Osteoblast (primary cell): ENCODE measurements around the gene AAK1. TPM values are rescaled to one million over a fixed set of nuclear protein-coding genes. Genes with fewer than 3 reads are reported as not detected.
"Not testable (repeated sequence)": the region's sequence is repeated elsewhere in the genome, so short reads cannot be mapped to it uniquely, and the experiment has no call there.

ENCODE experiments used
- DNase-seq: peaks from one replicate; pipeline ENCODE4 v3.0.0; 2011; ENCODE audit warnings: low spot score, mixed read lengths; ENCODE audit not compliant: insufficient read length; ENCODE audit errors: missing footprints
- H2AFZ ChIP-seq: 2 replicates; pipeline ENCODE4 v1.6.0; 2011; ENCODE audit warnings: mild to moderate bottlenecking, low read length
- H3K27ac ChIP-seq: 2 replicates; pipeline ENCODE4 v1.5.1; 2011; ENCODE audit warnings: mild to moderate bottlenecking, low read depth, low read length, moderate library complexity
- H3K27me3 ChIP-seq: 2 replicates; pipeline ENCODE4 v1.6.0; 2012; ENCODE audit warnings: mild to moderate bottlenecking, control low read depth, inconsistent platforms, low read length, moderate library complexity; ENCODE audit not compliant: insufficient read depth
- H3K36me3 ChIP-seq: 2 replicates; pipeline ENCODE4 v1.5.1; 2011; ENCODE audit warnings: mild to moderate bottlenecking, low read length, control low read depth, moderate library complexity; ENCODE audit not compliant: insufficient read depth
- H3K4me1 ChIP-seq: 2 replicates; pipeline ENCODE4 v1.5.1; 2011; ENCODE audit warnings: mild to moderate bottlenecking, low read length, control low read depth, moderate library complexity; ENCODE audit not compliant: insufficient read depth
- H3K4me2 ChIP-seq: 2 replicates; pipeline ENCODE4 v1.6.0; 2011; ENCODE audit warnings: mild to moderate bottlenecking, low read length; ENCODE audit not compliant: insufficient read depth
- H3K4me3 ChIP-seq: fragments of 200-600 bp; sonication (generic); 3 replicates; pipeline ENCODE4 v1.5.1; 2012; ENCODE audit warnings: mild to moderate bottlenecking, low read length, inconsistent platforms; ENCODE audit not compliant: insufficient read depth
- H3K79me2 ChIP-seq: 2 replicates; pipeline ENCODE4 v1.6.0; 2012; ENCODE audit warnings: mild to moderate bottlenecking, low read length, control low read depth, inconsistent platforms; ENCODE audit not compliant: insufficient read depth
- H3K9me3 ChIP-seq: 2 replicates; pipeline ENCODE4 v1.5.1; 2011; ENCODE audit warnings: low read depth, low read length, control low read depth
- H4K20me1 ChIP-seq: 2 replicates; pipeline ENCODE4 v1.6.0; 2012; ENCODE audit warnings: mild to moderate bottlenecking, low read length, control low read depth; ENCODE audit not compliant: insufficient read depth
- CTCF ChIP-seq: IDR thresholded peaks from 2 replicates; pipeline ENCODE4 v1.5.1; 2011; ENCODE audit warnings: mild to moderate bottlenecking, low read depth, low read length, moderate library complexity; ENCODE audit errors: extremely low read depth
- total RNA-seq: library from RNA; depleted of rRNA; stranded (reverse); fragments of >200 nt; gene quantifications from 2 replicates; pipeline ENCODE4 v1.2.3, GENCODE V29; 2012

AAK1 gene
- total RNA-seq, 1 donor: 61.9 TPM

GRCh38 chr2:69556008-69556407, 87.5 kb downstream of the AAK1 start:
- Histone ChIP-seq H3K36me3 (peaks cover 11% of the 10 kb centered on the region), H3K4me3 (no peak overlapping the region), H4K20me1 (peaks cover 22% of the 10 kb centered on the region), H2AFZ (no peak overlapping the region), H3K79me2 (peaks cover 88% of the 10 kb centered on the region), H3K4me1 (peaks cover 11% of the 10 kb centered on the region), H3K27ac (no peak overlapping the region), H3K9me3 (no peaks in the 10 kb centered on the region), H3K27me3 (no peaks in the 10 kb centered on the region), H3K4me2 (no peak overlapping the region)
- TF ChIP-seq CTCF: no peak
- no peak for DNase-seq

- no peak overlapping the region for H2AFZ ChIP-seq
- peaks cover 84% of the 10 kb centered on the region for H3K79me2 ChIP-seq
- H3K9me3 ChIP-seq: no peaks in the 10 kb centered on the region
- no peak overlapping the region for H3K27ac ChIP-seq
- peak; percentile 75 for DNase-seq
- no peak overlapping the region for H3K4me3 ChIP-seq
- H3K4me2 ChIP-seq: no peak overlapping the region
- H4K20me1 ChIP-seq: peaks cover 11% of the 10 kb centered on the region
- no peak for TF ChIP-seq CTCF
- peaks cover 2% of the 10 kb centered on the region for H3K4me1 ChIP-seq
- H3K27me3 ChIP-seq: no peaks in the 10 kb centered on the region
- peaks cover 11% of the 10 kb centered on the region for H3K36me3 ChIP-seq
These were observed 88.6 kb downstream of the AAK1 start for GRCh38 chr2:69554981-69555380.

GRCh38 chr2:69554568-69554967, 89.0 kb downstream of the AAK1 start:
- H3K27me3 ChIP-seq: no peaks in the 10 kb centered on the region
- H3K27ac ChIP-seq: no peak overlapping the region
- no peaks in the 10 kb centered on the region for H3K9me3 ChIP-seq
- peaks cover 11% of the 10 kb centered on the region for H3K36me3 ChIP-seq
- H3K4me1 ChIP-seq: peaks cover 5% of the 10 kb centered on the region
- H3K79me2 ChIP-seq: peaks cover 82% of the 10 kb centered on the region
- no peak overlapping the region for H3K4me2 ChIP-seq
- no peak overlapping the region for H3K4me3 ChIP-seq
- no peak for TF ChIP-seq CTCF
- H4K20me1 ChIP-seq: peaks cover 9% of the 10 kb centered on the region
- H2AFZ ChIP-seq: no peak overlapping the region
- DNase-seq: no peak

GRCh38 chr2:69553991-69554390, 89.5 kb downstream of the AAK1 start:
- Histone ChIP-seq H3K27me3 (no peaks in the 10 kb centered on the region), H3K9me3 (no peaks in the 10 kb centered on the region), H3K79me2 (peaks cover 80% of the 10 kb centered on the region), H4K20me1 (peaks cover 13% of the 10 kb centered on the region), H3K27ac (no peak overlapping the region), H3K36me3 (peaks cover 11% of the 10 kb centered on the region), H3K4me2 (no peak overlapping the region), H3K4me1 (peaks cover 9% of the 10 kb centered on the region), H2AFZ (no peak overlapping the region), H3K4me3 (no peak overlapping the region)
- TF ChIP-seq CTCF: no peak
- DNase-seq: no peak

GRCh38 chr2:69550511-69550910, 93.0 kb downstream of the AAK1 start:
- not testable (repeated sequence) for H3K4me3 ChIP-seq, H3K36me3 ChIP-seq, H3K27me3 ChIP-seq, H2AFZ ChIP-seq, H3K9me3 ChIP-seq, DNase-seq, H4K20me1 ChIP-seq, H3K27ac ChIP-seq, H3K4me2 ChIP-seq
- Histone ChIP-seq H3K79me2 (peaks cover 82% of the 10 kb centered on the region), H3K4me1 (peaks cover 11% of the 10 kb centered on the region)
